HEK293 (cell line): ENCODE measurements around the gene SLC16A13.

ENCODE experiments used
- GLIS1 ChIP-seq: fragments of 450-650 bp; formaldehyde crosslinking; IDR thresholded peaks from 2 replicates; pipeline ENCODE4 v1.5.1; 2016; ENCODE audit warnings: missing biosample characterization, missing genetic modification characterization
- GLIS2 ChIP-seq: fragments of 450-650 bp; formaldehyde crosslinking; IDR thresholded peaks from 2 replicates; pipeline ENCODE4 v1.5.1; 2016; ENCODE audit warnings: missing biosample characterization, missing genetic modification characterization
- IKZF3 ChIP-seq: fragments of 450-650 bp; IDR thresholded peaks from 2 replicates; pipeline ENCODE4 v1.5.0; 2018; ENCODE audit warnings: missing biosample characterization, mild to moderate bottlenecking, missing genetic modification characterization, moderate library complexity
- KLF17 ChIP-seq: fragments of 450-650 bp; formaldehyde crosslinking; IDR thresholded peaks from 2 replicates; pipeline ENCODE4 v1.5.1; 2016; ENCODE audit warnings: missing biosample characterization, missing genetic modification characterization
- SP2 ChIP-seq: fragments of 450-650 bp; formaldehyde crosslinking; IDR thresholded peaks from 2 replicates; pipeline ENCODE4 v1.5.1; 2016; ENCODE audit warnings: missing biosample characterization, missing genetic modification characterization
- WT1 ChIP-seq: fragments of 450-650 bp; formaldehyde crosslinking; IDR thresholded peaks from 2 replicates; pipeline ENCODE4 v1.5.1; 2016; ENCODE audit warnings: missing biosample characterization, missing genetic modification characterization
- YY1 ChIP-seq: fragments of 450-650 bp; formaldehyde crosslinking; IDR thresholded peaks from 2 replicates; pipeline ENCODE4 v1.5.1; 2018; ENCODE audit warnings: missing biosample characterization, missing genetic modification characterization
- ZBTB10 ChIP-seq: fragments of 450-650 bp; formaldehyde crosslinking; IDR thresholded peaks from 2 replicates; pipeline ENCODE4 v1.5.1; 2016; ENCODE audit warnings: missing biosample characterization, missing genetic modification characterization
- ZBTB20 ChIP-seq: fragments of 450-650 bp; formaldehyde crosslinking; IDR thresholded peaks from 2 replicates; pipeline ENCODE4 v1.5.1; 2016; ENCODE audit warnings: missing biosample characterization, missing genetic modification characterization
- ZBTB8A ChIP-seq: fragments of 450-650 bp; formaldehyde crosslinking; IDR thresholded peaks from 2 replicates; pipeline ENCODE4 v1.5.1; 2016; ENCODE audit warnings: missing biosample characterization, missing genetic modification characterization
- ZEB2 ChIP-seq: fragments of 450-650 bp; formaldehyde crosslinking; IDR thresholded peaks from 2 replicates; pipeline ENCODE4 v1.5.1; 2016; ENCODE audit warnings: missing biosample characterization, missing genetic modification characterization
- ZFP69B ChIP-seq: fragments of 450-650 bp; formaldehyde crosslinking; IDR thresholded peaks from 2 replicates; pipeline ENCODE4 v1.5.1; 2016; ENCODE audit warnings: missing biosample characterization, missing genetic modification characterization
- ZNF16 ChIP-seq: fragments of 450-650 bp; formaldehyde crosslinking; IDR thresholded peaks from 2 replicates; pipeline ENCODE4 v1.5.1; 2016; ENCODE audit warnings: low read depth, missing biosample characterization, missing genetic modification characterization
- ZNF18 ChIP-seq: fragments of 450-650 bp; formaldehyde crosslinking; IDR thresholded peaks from 2 replicates; pipeline ENCODE4 v1.5.1; 2016; ENCODE audit warnings: missing biosample characterization, missing genetic modification characterization
- ZNF223 ChIP-seq: fragments of 450-650 bp; formaldehyde crosslinking; IDR thresholded peaks from 2 replicates; pipeline ENCODE4 v1.5.1; 2016; ENCODE audit warnings: missing biosample characterization, missing genetic modification characterization
- ZNF394 ChIP-seq: fragments of 450-650 bp; formaldehyde crosslinking; IDR thresholded peaks from 2 replicates; pipeline ENCODE4 v1.5.1; 2016; ENCODE audit warnings: missing biosample characterization, missing genetic modification characterization, mild to moderate bottlenecking, moderate library complexity, borderline replicate concordance
- ZNF423 ChIP-seq: fragments of 450-650 bp; formaldehyde crosslinking; IDR thresholded peaks from 2 replicates; pipeline ENCODE4 v1.5.1; 2016; ENCODE audit warnings: missing biosample characterization, missing genetic modification characterization
- ZNF76 ChIP-seq: fragments of 450-650 bp; formaldehyde crosslinking; IDR thresholded peaks from 2 replicates; pipeline ENCODE4; 2016; ENCODE audit warnings: low read depth, missing biosample characterization, missing genetic modification characterization, borderline replicate concordance
- TF ChIP-seq, protein P1 (sequence below): fragments of 450-650 bp; formaldehyde crosslinking; IDR thresholded peaks from 2 replicates; pipeline ENCODE4 v1.5.1; 2016; ENCODE audit warnings: missing biosample characterization, missing genetic modification characterization
- TF ChIP-seq, protein P2 (sequence below): fragments of 450-650 bp; formaldehyde crosslinking; IDR thresholded peaks from 2 replicates; pipeline ENCODE4 v1.5.1; 2017; ENCODE audit warnings: missing biosample characterization, mild to moderate bottlenecking, missing genetic modification characterization, moderate library complexity
- TF ChIP-seq, protein P3 (sequence below): fragments of 450-650 bp; formaldehyde crosslinking; optimal IDR thresholded peaks from 2 replicates; pipeline ENCODE3; 2016; ENCODE audit warnings: missing biosample characterization, mild to moderate bottlenecking, missing genetic modification characterization
- TF ChIP-seq, protein P4 (sequence below): fragments of 450-650 bp; formaldehyde crosslinking; IDR thresholded peaks from 2 replicates; pipeline ENCODE4 v1.5.1; 2017; ENCODE audit warnings: missing biosample characterization, missing genetic modification characterization
- TF ChIP-seq, protein P5 (sequence below): fragments of 450-650 bp; formaldehyde crosslinking; IDR thresholded peaks from 2 replicates; pipeline ENCODE4 v1.5.1; 2016; ENCODE audit warnings: missing biosample characterization, missing genetic modification characterization

SLC16A13 gene

DNA sequence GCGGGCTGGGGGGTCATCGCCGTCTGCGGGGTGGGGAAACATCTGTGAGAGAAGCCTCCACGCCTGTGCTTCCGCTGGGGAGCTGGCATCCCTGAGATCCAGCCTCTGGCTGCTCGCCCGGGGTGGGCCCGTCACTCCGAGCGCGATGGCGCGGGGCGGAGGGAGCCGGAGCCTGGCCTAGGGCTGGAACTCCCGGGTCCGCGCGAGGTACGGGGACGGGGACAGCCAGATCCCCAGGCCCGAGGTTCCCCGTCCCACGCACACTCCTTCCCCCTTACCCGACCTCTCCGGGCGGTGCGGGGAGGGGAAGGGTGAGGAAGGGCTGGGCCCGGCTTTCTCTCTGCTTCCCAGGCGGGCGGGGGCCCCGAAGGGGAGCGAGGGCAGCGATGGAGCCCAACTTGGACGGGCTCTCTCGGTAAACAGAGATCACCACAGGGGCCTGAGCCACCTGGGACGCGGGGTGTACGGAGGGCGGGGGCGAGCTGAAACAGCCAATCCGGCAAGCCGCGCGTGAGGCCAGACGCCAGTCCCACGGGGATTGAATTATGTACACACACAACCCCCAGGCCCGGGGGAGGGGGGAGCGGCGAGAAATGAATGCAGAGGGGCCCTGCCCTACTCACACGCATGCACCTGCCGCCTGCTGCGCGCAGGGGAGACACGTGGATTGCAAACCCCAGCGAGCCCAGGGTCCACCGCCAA lies 7.8 kb downstream of the SLC16A13 start, which contains the start of gene SLC16A11 (continued):
- TF ChIP-seq, protein P1, sequence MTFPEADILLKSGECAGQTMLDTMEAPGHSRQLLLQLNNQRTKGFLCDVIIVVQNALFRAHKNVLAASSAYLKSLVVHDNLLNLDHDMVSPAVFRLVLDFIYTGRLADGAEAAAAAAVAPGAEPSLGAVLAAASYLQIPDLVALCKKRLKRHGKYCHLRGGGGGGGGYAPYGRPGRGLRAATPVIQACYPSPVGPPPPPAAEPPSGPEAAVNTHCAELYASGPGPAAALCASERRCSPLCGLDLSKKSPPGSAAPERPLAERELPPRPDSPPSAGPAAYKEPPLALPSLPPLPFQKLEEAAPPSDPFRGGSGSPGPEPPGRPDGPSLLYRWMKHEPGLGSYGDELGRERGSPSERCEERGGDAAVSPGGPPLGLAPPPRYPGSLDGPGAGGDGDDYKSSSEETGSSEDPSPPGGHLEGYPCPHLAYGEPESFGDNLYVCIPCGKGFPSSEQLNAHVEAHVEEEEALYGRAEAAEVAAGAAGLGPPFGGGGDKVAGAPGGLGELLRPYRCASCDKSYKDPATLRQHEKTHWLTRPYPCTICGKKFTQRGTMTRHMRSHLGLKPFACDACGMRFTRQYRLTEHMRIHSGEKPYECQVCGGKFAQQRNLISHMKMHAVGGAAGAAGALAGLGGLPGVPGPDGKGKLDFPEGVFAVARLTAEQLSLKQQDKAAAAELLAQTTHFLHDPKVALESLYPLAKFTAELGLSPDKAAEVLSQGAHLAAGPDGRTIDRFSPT (tag by site-specific recombination), result peak; percentile 72
- TF ChIP-seq GLIS2 (tag by site-specific recombination) (peak; percentile 95), ZNF16 (tag by site-specific recombination) (no peak), IKZF3 (tag by site-specific recombination) (0 out of 2 replicates have a peak, but pooled peaks have one; percentile 51), ZNF76 (tag by site-specific recombination) (peak; percentile 41; the same call in 1 of the 2 replicates), KLF17 (tag by site-specific recombination) (peak; percentile 67; the same call in 1 of the 2 replicates), GLIS1 (tag by site-specific recombination) (peak; percentile 92), WT1 (peak; percentile 56), ZBTB10 (tag by site-specific recombination) (peak; percentile 13; the same call in 1 of the 2 replicates), ZEB2 (peak; percentile 87), ZBTB20 (tag by site-specific recombination) (peak; percentile 44; the same call in 1 of the 2 replicates), ZNF223 (no peak), SP2 (tag by site-specific recombination) (peak; percentile 67), ZBTB8A (tag by site-specific recombination) (peak; percentile 94), YY1 (peak; percentile 36; the same call in 1 of the 2 replicates), ZFP69B (tag by site-specific recombination) (peak; percentile 96), ZNF18 (tag by site-specific recombination) (0 out of 2 replicates have a peak, but pooled peaks have one; percentile 33), ZNF423 (tag by site-specific recombination) (peak; percentile 99), ZNF394 (tag by site-specific recombination) (no peak)
- TF ChIP-seq, protein P2, sequence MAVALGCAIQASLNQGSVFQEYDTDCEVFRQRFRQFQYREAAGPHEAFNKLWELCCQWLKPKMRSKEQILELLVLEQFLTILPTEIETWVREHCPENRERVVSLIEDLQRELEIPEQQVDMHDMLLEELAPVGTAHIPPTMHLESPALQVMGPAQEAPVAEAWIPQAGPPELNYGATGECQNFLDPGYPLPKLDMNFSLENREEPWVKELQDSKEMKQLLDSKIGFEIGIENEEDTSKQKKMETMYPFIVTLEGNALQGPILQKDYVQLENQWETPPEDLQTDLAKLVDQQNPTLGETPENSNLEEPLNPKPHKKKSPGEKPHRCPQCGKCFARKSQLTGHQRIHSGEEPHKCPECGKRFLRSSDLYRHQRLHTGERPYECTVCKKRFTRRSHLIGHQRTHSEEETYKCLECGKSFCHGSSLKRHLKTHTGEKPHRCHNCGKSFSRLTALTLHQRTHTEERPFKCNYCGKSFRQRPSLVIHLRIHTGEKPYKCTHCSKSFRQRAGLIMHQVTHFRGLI (tag by site-specific recombination), result peak; percentile 99
- TF ChIP-seq, protein P3, sequence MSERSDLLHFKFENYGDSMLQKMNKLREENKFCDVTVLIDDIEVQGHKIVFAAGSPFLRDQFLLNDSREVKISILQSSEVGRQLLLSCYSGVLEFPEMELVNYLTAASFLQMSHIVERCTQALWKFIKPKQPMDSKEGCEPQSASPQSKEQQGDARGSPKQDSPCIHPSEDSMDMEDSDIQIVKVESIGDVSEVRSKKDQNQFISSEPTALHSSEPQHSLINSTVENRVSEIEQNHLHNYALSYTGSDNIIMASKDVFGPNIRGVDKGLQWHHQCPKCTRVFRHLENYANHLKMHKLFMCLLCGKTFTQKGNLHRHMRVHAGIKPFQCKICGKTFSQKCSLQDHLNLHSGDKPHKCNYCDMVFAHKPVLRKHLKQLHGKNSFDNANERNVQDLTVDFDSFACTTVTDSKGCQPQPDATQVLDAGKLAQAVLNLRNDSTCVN (tag by site-specific recombination), result peak; percentile 65
- TF ChIP-seq, protein P4, sequence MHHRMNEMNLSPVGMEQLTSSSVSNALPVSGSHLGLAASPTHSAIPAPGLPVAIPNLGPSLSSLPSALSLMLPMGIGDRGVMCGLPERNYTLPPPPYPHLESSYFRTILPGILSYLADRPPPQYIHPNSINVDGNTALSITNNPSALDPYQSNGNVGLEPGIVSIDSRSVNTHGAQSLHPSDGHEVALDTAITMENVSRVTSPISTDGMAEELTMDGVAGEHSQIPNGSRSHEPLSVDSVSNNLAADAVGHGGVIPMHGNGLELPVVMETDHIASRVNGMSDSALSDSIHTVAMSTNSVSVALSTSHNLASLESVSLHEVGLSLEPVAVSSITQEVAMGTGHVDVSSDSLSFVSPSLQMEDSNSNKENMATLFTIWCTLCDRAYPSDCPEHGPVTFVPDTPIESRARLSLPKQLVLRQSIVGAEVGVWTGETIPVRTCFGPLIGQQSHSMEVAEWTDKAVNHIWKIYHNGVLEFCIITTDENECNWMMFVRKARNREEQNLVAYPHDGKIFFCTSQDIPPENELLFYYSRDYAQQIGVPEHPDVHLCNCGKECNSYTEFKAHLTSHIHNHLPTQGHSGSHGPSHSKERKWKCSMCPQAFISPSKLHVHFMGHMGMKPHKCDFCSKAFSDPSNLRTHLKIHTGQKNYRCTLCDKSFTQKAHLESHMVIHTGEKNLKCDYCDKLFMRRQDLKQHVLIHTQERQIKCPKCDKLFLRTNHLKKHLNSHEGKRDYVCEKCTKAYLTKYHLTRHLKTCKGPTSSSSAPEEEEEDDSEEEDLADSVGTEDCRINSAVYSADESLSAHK (tag by site-specific recombination), result peak; percentile 85
- TF ChIP-seq, protein P5, sequence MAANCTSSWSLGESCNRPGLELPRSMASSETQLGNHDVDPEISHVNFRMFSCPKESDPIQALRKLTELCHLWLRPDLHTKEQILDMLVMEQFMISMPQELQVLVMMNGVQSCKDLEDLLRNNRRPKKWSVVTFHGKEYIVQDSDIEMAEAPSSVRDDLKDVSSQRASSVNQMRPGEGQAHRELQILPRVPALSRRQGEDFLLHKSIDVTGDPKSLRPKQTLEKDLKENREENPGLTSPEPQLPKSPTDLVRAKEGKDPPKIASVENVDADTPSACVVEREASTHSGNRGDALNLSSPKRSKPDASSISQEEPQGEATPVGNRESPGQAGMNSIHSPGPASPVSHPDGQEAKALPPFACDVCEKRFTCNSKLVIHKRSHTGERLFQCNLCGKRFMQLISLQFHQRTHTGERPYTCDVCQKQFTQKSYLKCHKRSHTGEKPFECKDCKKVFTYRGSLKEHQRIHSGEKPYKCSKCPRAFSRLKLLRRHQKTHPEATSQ (tag by site-specific recombination), result no peak
